Ishikawa (cell line): ENCODE measurements around the gene RAN.

Experiments used
- CEBPB ChIP-seq: IDR thresholded peaks from 2 replicates; pipeline ENCODE4 v1.6.1; 2012
- CREB1 ChIP-seq: IDR thresholded peaks from 2 replicates; pipeline ENCODE4 v1.6.1; 2012; ENCODE audit warnings: low read depth
- EGR1 ChIP-seq: IDR thresholded peaks from 2 replicates; pipeline ENCODE4 v1.6.1; 2012
- EP300 ChIP-seq: IDR thresholded peaks from 2 replicates; pipeline ENCODE4 v1.6.1; 2012; ENCODE audit warnings: borderline replicate concordance
- FOXM1 ChIP-seq: IDR thresholded peaks from 2 replicates; pipeline ENCODE4 v1.6.1; 2012; ENCODE audit warnings: low read depth, borderline replicate concordance
- MAX ChIP-seq: IDR thresholded peaks from 2 replicates; pipeline ENCODE4 v1.6.1; 2012
- NFIC ChIP-seq: IDR thresholded peaks from 2 replicates; pipeline ENCODE4 v1.6.1; 2012
- RAD21 ChIP-seq: IDR thresholded peaks from 2 replicates; pipeline ENCODE4 v1.6.1; 2012; ENCODE audit warnings: low read depth
- REST ChIP-seq: IDR thresholded peaks from 2 replicates; pipeline ENCODE4 v1.6.1; 2012; ENCODE audit warnings: low read depth, mild to moderate bottlenecking
- TAF1 ChIP-seq: IDR thresholded peaks from 2 replicates; pipeline ENCODE4 v1.6.1; 2012; ENCODE audit warnings: low read depth, mild to moderate bottlenecking
- TCF12 ChIP-seq: IDR thresholded peaks from 2 replicates; pipeline ENCODE4 v1.6.1; 2012; ENCODE audit warnings: low read depth
- TEAD4 ChIP-seq: IDR thresholded peaks from 2 replicates; pipeline ENCODE4 v1.6.1; 2012
- USF1 ChIP-seq: IDR thresholded peaks from 2 replicates; pipeline ENCODE4 v1.6.1; 2012
- YY1 ChIP-seq: IDR thresholded peaks from 2 replicates; pipeline ENCODE4 v1.6.1; 2012; ENCODE audit warnings: low read depth
- ZBTB7A ChIP-seq: IDR thresholded peaks from 2 replicates; pipeline ENCODE4 v1.6.1; 2012; ENCODE audit warnings: low read depth

The RAN gene

GRCh38 chr12:130860311-130860710, 11.6 kb upstream of the RAN start:
- TF ChIP-seq TAF1 (no peak), EGR1 (no peak), CREB1 (no peak), FOXM1 (no peak), EP300 (no peak), USF1 (no peak), TCF12 (no peak), MAX (no peak)

GRCh38 chr12:130862161-130862560, 9.7 kb upstream of the RAN start:
- TF ChIP-seq USF1 (no peak), YY1 (no peak)

GRCh38 chr12:130863298-130863697, 8.6 kb upstream of the RAN start:
- no peak for TF ChIP-seq RAD21
- no peak for TF ChIP-seq EGR1
- no peak for TF ChIP-seq MAX
- no peak for TF ChIP-seq TCF12
- TF ChIP-seq TAF1 = no peak
- TF ChIP-seq ZBTB7A = no peak
- no peak for TF ChIP-seq REST
- TF ChIP-seq CEBPB = no peak
- no peak for TF ChIP-seq NFIC
- TF ChIP-seq FOXM1 = no peak
- no peak for TF ChIP-seq EP300
- no peak for TF ChIP-seq USF1
- TF ChIP-seq YY1 = no peak
- TF ChIP-seq TEAD4 = no peak
- no peak for TF ChIP-seq CREB1

- no peak for TF ChIP-seq NFIC
- no peak for TF ChIP-seq TEAD4
- TF ChIP-seq ZBTB7A = no peak
- no peak for TF ChIP-seq TCF12
- no peak for TF ChIP-seq RAD21
Observed at GRCh38 chr12:130868412-130868811, 3.5 kb upstream of the RAN start.

- TF ChIP-seq CEBPB (no peak), YY1 (no peak), ZBTB7A (no peak), CREB1 (no peak), RAD21 (no peak), FOXM1 (no peak), USF1 (no peak), TCF12 (no peak), TEAD4 (no peak), REST (no peak), EGR1 (no peak)
Observed at GRCh38 chr12:130870442-130871285, 1.2 kb upstream of the RAN start.
